NCI-H2029 (cell line): ENCODE data around the gene CPA1.

Source experiments
- DNase-seq: peaks from one replicate; lab custom pipeline; 2025; lab: John Stamatoyannopoulos, UW

Gene CPA1

DNA sequence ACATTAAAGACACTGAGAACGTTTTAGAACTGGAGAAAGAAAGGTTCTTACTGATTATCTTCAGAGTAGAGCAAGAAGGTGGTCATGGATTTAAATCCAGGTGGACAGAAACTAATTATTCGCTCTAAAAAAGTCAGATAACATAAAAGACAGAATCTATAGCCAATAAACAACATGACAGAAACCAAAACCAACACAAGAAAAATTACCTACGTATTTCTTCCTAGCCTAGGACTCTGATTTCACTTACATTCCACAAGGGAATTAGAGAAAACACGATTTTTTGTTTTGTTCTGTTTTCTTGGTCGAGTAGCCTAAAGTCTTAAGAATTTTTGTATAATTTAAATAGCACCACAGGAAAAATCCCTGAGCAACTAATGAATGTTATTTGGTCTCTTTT lies 15.1 kb downstream of the CPA1 start:
- DNase-seq: no peak

GRCh38 chr7:130396109-130396508 lies 15.8 kb downstream of the CPA1 start:
- no peak for DNase-seq

DNA sequence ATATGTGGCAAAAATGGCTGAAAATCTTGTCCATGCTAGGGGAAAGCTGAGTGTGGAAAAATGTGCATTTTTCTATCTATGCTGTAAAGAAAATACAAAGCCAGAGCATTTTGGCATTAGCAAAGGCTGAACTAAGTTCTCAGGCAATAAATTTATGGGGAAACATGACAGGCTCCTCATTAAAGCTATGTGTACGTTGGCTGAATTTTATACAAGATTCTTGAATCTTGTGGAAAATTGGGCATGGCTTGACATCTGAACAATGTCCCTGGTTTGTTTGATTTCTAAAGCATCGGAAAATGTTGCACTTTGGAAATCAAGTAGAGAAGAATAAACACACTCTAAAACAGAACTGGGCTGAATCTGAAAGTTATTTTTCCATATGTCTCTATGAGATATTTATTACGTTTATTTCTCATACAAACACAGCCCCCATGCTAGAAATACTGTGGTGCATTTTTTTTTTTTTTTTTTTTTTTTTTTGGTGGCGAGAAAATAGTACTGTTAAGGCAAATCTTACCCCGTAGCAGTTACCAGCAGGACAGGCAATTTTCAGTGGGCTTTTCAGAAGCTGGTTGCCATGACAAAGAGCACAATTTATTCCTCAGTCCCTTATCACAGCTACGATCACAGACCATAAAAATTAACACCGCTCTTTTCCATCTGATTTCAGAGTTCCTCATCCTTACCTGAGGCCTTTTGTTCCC lies 16.9 kb downstream of the CPA1 start:
- DNase-seq: no peak

GRCh38 chr7:130397758-130398073 lies 17.4 kb downstream of the CPA1 start:
- no peak for DNase-seq

- DNase-seq: no peak
These were observed 18.3 kb downstream of the CPA1 start for GRCh38 chr7:130398526-130399090.

DNA sequence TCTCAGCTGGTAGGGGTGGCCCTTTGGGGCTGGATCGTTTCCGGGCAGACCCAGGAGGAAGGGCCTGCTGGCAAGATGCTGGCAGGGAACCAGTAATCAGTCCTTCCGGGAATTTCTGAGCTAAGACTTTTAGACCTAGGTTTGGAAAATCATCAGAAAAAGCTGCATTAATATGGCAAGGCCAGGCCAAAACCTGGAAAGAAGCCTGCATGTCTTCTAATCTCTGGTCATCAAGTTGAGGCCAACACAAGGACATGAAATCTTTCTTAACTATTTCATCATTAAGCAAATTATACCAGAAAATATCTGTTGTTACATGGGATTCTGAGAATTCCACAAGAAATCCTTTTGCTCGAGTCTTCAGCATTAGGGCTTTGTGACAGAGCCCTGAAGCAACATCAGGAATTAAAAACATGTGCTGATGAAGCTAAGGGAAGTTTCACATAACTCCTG lies 19.9 kb downstream of the CPA1 start:
- no peak for DNase-seq

- no peak for DNase-seq
These were observed 20.8 kb downstream of the CPA1 start for GRCh38 chr7:130401101-130401500.

DNA sequence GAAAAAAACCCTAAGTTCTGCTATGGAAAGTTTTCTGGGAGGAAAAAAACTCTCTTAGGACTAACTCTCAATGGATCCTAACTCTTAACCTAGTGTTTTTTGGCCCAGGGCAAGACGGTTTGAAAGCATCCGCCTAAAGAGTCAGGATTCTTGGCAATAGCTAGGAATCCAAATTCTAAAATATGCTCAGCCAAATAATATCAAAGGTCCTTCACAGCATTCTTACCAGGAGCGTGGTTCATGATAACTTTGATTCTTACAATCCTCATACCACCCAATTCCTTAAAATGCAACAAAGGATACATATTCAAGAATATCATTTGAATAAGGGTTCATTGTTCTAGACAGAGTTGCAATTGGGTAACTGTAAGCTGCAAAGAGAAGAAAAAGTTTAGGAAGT lies 21.3 kb downstream of the CPA1 start:
- no peak for DNase-seq

- DNase-seq: no peak
These were observed 24.7 kb downstream of the CPA1 start for GRCh38 chr7:130405003-130405402.

DNA sequence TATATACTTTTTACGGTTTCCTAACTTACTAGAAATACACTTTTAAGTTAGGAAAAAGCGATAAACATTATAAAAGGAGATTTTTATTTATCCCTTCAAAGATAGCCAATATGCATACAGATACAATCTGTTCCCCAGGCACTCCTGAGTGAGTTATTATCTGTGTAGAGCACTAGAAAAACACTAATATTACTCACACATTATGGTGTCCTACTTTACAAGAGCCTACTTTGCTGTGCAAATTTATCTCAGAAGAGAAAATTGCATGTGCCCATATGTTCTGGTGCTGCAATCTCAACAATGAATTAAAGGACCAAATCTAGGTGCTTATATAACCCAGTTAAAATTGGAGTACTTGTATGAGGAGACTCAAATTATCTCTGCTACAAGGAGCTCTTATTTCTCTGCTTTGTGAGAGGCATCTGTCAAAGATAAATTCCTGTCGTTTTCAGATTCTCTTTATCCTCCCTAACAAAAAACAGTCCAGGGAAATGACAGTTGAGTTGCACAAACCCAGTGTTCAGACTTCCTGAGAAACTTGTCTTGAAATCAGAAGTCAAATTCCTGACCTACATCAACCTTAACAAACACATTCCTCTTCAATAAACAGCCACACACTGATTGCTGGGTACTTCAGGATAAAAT lies 28.9 kb downstream of the CPA1 start:
- no peak for DNase-seq

DNA sequence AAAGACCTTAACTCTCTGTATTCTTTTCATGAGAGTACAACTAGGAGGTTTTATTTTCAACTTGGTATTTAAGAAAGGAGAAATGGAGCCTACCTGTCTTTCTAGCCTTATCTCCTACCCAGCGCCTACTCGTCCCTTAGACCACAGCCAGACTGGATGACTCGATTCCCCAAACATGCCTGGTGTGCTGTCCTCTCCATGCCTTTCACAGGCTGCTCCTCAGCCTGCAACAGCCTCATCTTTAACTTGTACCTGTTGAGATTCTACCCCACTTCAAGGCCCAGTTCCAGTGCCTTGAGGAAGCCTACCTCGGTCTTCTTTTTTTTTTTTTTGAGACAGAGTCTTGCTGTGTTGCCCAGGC lies 29.4 kb downstream of the CPA1 start:
- DNase-seq: no peak

GRCh38 chr7:130410868-130411541 lies 30.7 kb downstream of the CPA1 start:
- DNase-seq: no peak

- no peak for DNase-seq
These were observed 32.9 kb downstream of the CPA1 start for GRCh38 chr7:130413201-130413600.

DNA sequence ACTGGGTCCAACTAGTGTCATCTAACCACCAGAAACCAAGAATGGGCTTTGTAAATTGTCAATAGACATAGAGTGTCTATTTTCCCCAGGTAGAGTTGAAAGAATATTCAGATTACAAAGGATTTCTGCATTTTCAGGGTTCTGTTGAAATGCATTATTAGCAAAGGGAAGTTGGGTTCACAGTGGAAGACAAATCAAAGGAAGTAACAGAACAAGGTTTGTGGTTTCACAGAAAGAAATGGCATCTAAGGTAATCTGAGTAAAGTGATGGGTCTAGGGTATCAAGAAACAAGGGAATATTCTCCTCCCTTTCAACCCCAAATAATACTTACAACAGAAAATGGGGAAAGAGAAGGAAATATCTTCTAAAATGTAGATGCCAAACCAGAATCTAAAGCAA lies 34.7 kb downstream of the CPA1 start:
- no peak for DNase-seq

GRCh38 chr7:130417213-130417612 lies 36.9 kb downstream of the CPA1 start:
- no peak for DNase-seq

DNA sequence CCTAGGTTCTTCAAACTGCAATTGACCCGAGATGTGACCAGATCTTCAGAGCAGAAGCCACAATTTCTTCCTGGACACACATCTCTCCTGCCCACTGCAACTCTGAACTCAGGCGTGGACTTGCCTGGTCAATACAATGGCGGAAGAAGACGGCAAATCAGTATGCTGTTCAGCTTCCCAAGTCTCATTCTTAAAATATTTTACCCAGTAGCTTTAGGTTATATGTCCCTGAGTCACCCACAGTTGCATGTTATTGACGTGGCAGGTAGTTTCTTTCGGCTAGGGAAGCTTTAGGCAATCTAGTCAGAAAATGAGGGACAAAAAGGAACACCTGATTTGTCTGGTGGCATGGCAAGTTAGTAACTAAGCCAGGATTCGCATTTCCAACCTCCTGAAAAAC lies 38.0 kb downstream of the CPA1 start:
- DNase-seq: no peak

DNA sequence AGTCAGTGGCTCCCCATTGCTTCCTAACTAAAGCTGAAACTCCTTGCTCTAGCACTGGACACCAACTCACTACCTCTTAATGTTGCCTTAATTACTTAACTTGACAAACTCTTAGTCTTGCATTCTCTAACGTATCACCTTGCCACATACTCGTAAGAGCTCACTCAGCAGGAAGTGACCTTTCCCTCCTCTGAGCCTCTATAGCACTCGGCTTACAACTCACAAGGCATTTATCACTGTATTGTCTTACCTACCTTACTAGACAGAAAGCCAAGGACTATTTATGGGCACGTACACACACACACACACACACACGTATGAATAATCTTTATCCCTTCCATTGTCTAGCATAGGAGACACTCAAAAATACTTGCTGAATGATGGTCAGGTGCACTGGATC lies 39.4 kb downstream of the CPA1 start:
- DNase-seq: peak; percentile 73

DNA sequence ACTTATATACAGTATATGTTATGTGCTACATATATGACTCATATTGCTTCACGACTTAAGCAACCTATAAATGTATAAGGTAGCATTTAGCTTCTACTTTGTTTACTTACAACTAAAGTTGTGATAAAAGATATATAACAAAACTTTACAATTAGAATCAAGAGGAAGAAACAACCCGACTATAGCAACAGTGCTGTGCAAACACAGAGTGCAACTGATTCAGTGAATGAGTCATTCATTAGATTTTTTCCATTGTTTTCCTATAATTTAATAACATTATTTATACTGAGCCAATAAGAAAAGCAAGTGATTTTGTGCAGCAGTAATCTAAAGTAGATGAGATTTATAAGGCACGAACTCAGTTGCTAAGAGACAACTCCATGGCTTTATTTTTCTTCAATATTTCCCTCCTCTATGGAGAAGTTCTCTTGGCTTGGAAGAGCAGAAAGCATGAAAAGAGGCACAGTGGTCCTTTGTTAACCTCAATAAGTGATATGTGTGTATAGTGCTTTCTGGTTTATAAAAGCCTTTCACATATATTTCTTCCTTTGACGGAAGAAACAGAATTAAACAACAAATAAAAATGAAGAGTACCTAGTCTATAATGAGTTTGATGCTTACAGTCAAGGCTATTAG lies 40.8 kb downstream of the CPA1 start:
- DNase-seq: peak; percentile 35

DNA sequence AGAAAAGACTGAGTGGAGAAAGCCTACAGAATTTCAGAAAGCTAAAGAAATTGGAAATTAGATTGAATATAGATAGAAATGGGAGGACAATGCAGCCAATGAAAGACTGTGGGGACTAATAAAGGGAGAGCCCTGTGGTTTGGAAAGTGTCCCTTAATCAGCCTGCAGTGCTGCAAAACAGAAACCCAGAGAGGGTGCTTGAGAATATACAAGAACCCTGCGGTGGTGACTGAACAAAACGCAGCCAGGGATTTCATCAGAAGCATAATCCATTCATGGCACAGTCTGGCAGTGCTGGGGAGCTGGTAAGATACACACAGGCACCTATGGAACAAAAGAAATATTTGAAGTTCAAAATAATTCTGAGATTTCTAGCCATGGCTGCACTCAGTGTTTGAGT lies 41.4 kb downstream of the CPA1 start:
- DNase-seq: peak; percentile 89

DNA sequence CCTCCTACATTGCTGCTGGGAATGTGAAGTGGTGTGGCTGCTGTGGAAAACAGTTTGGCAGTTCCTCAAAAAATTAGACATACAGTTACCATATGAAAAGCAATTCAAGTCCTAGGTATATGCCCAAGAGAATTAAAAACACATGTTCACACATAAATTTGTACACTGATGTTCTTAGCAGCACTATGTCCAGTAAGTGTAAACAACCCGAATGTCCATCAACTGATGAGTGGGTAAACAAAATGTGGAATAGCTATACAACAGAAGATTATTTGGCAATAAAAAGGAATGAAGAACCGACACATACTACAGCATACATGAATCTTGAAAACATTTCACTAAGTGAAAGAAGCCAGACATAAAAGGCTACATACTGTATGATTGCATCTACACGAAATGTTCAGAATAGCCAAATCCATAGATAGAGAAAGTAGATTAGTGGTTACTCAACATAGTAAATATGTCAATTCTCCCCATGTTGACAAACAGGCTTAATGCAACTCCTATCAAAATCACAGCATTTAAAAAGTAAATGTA lies 43.3 kb downstream of the CPA1 start:
- peak; percentile 24 for DNase-seq

DNA sequence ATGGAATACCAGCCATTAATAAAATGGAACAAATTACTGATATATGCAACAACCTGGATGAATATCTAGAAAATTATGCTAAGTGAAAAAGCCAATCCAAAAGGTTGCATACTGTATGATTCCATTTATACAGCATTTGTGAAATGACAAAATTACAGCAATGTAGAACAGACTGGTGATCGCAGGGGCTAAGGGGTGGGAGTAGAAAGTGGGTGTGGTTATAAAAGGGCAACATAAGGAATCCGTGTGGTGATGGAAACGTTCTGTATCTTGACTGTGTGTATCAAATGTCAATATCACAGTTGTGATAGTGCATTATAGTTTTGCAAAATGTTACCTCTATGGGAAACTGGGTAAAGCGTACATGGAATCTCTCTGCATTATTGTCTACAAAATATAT lies 45.5 kb downstream of the CPA1 start:
- DNase-seq: peak; percentile 14

GRCh38 chr7:130426564-130426963 lies 46.3 kb downstream of the CPA1 start:
- DNase-seq: peak; percentile 48
